ENCODE measurements around the gene RAB9A.

Gene RAB9A

GRCh38 chrX:13752141-13752540 is 63.2 kb downstream of the RAB9A start:
- DNase-seq: no peak

GRCh38 chrX:13752646-13753045 is 63.7 kb downstream of the RAB9A start:
- peak; percentile 82 for DNase-seq

GRCh38 chrX:13754765-13755164 is 65.8 kb downstream of the RAB9A start:
- DNase-seq: no peak

- peak; percentile 32 for DNase-seq
These were observed 66.3 kb downstream of the RAB9A start for GRCh38 chrX:13755254-13755653.

- no peak for DNase-seq
These were observed 67.5 kb downstream of the RAB9A start for GRCh38 chrX:13756381-13756780.

GRCh38 chrX:13759152-13759718 is 70.3 kb downstream of the RAB9A start:
- peak; percentile 77 for DNase-seq
